NCI-H345 treated with DMSO at 0.1 percent for 48 hours (cell line): ENCODE data around the gene PMFBP1.
"Not testable (repeated sequence)": the region's sequence is repeated elsewhere in the genome, so short reads cannot be mapped to it uniquely, and the experiment has no call there.

Experiments
- DNase-seq: peaks from one replicate; lab custom pipeline; 2025; ENCODE audit not compliant: unreplicated experiment; lab: John Stamatoyannopoulos, UW

PMFBP1 gene

GRCh38 chr16:72109300-72109699 lies 62.7 kb downstream of the PMFBP1 start:
- no peak for DNase-seq

- DNase-seq = no peak
Measured at GRCh38 chr16:72108353-72109102, 63.4 kb downstream of the PMFBP1 start.

GRCh38 chr16:72107371-72107770 lies 64.6 kb downstream of the PMFBP1 start:
- no peak for DNase-seq

GRCh38 chr16:72105978-72106377 lies 66.0 kb downstream of the PMFBP1 start:
- no peak for DNase-seq

- no peak for DNase-seq
Measured at GRCh38 chr16:72104905-72105304, 67.0 kb downstream of the PMFBP1 start.

GRCh38 chr16:72101195-72101594 lies 70.8 kb downstream of the PMFBP1 start:
- no peak for DNase-seq

- DNase-seq = no peak
Measured at GRCh38 chr16:72099377-72099818, 72.6 kb downstream of the PMFBP1 start.

GRCh38 chr16:72098936-72099335 lies 73.0 kb downstream of the PMFBP1 start:
- DNase-seq = no peak

- no peak for DNase-seq
Measured at GRCh38 chr16:72094266-72094610, 77.7 kb downstream of the PMFBP1 start.

- DNase-seq = peak; percentile 87
Measured at GRCh38 chr16:72093448-72094265, 78.3 kb downstream of the PMFBP1 start, which contains the start of the genes DHX38 and TXNL4B. Gene DHX38, plus strand, starts transcription at chr16:72093847. Its CDS starts 2,311 bp downstream, at chr16:72096158. Gene TXNL4B, minus strand, starts transcription at chr16:72093620. Its CDS starts 2,871 bp downstream, at chr16:72090749.

GRCh38 chr16:72092832-72093447 lies 79.0 kb downstream of the PMFBP1 start:
- DNase-seq = peak; percentile 3

- no peak for DNase-seq
Measured at GRCh38 chr16:72091217-72091616, 80.7 kb downstream of the PMFBP1 start.

- no peak for DNase-seq
Measured at GRCh38 chr16:72085002-72085401, 87.0 kb downstream of the PMFBP1 start.

- DNase-seq = no peak
Measured at GRCh38 chr16:72084445-72084844, 87.5 kb downstream of the PMFBP1 start.

- no peak for DNase-seq
Measured at GRCh38 chr16:72083778-72084404, 88.1 kb downstream of the PMFBP1 start.

- DNase-seq = not testable (repeated sequence)
Measured at GRCh38 chr16:72076991-72077706, 94.8 kb downstream of the PMFBP1 start.

GRCh38 chr16:72075067-72075466 lies 96.9 kb downstream of the PMFBP1 start:
- not testable (repeated sequence) for DNase-seq

- DNase-seq = no peak
Measured at GRCh38 chr16:72073560-72074230, 98.3 kb downstream of the PMFBP1 start.

- DNase-seq = no peak
Measured at GRCh38 chr16:72072514-72073342, 99.2 kb downstream of the PMFBP1 start.
